Activated gamma-delta T cell treated with anti-CD3 and anti-CD28 coated beads, Interleukin-2, amount 50 U/mL, for 16 hours (primary cell): ENCODE data around the gene FRMD3.

Experiments used
- DNase-seq: peaks from one replicate; pipeline ENCODE4 v3.0.0-alpha.2; 2020; ENCODE audit warnings: low read depth

FRMD3 gene

DNA sequence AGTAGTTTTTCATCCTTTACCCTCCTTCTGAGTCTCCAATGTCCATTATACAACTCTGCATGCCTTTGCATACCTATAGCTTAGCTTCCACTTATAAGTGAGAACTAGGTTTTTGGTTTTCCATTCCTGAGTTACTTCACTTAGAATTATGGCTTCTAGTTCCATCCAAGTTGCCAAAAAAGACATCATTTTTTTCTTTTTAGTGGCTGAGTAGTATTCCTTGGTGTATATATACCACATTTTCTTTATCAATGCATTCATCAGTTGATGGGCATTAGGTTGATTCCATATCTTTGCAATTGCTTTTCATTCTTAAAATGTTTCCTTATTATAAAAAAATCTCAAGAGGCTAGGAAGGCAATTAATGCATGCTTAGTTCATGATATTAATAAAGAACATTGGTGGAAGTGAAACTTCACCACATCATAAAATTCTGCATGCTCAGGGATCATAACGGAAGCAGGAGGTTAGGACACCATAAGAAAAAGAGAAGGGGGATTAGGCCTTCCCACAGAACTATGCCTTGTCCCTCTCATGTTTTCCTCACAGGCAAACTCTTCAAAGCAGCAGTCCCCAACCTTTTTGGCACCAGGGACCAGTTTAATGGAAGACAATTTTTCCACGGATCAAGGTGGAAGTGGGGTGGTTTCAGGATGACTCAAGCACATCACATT, 105.2 kb downstream of the FRMD3 start:
- DNase-seq: no peak

DNA sequence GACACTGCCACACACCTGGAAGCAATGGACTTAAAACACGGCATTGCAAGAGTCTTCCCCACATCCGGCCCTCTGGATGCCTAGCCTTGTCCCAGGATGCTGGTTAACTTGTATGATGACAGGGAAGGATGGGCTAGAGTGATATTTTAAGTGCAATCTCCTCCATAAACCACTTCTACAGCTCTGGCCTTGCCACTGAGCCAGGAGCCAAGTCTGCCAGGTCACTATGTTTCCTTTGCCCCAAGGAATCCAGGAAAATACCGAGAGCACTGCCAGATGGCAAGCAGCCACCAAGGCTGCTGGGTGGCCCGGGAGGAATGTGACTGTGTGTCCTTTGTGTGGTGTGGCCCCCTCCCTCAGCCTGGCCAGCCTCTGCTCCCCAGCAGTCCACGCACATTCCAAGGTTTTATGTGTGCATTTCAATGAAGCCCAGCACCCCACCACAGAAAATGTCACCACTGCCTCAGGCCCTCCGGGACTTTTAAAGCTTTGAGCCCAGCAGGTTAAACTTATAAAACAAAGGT, 106.0 kb downstream of the FRMD3 start:
- DNase-seq: no peak

DNA sequence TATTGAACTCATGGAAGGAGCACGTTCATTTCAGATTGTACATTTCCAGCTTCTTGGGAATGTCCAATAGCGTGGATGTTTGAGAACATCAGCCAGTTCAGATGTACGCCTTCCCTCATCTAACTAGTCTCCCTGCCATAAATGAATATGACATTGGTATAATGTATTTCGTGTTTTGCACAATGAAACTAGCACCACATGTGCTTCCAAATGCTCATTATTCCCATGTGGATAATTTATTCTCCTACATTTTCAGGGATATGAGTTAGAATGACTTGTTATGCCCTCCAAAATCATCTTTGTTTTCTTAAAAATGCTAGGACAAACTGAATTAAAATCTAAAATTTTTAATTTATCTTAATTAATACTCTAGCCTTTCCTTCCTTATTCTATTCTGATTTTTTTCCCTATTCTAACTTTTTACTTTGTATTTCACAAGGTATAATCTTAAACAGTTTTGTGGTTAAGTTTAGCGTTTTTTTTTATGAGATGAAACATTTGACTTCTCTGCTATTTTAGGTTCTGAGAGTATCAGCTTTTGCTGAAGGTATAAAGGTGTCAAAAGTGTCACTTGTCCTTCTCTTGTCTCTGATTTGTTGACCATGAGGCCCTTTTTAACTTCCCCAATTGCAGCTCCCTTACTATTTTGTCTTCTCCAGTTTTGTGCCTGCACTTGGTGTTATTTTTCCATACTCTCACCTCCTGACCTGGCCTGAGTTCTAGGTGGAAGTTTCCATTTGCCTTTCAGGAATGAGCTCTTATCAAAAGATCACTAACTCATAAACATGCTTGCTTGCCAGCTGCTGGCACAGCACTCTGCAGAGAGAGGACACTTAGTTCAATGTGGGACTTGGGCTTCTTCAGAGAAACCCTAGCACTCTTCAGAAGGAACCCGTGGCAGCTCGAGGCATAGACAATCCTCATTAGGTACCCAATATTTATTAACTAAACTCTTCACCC, 106.8 kb downstream of the FRMD3 start:
- DNase-seq: no peak

DNA sequence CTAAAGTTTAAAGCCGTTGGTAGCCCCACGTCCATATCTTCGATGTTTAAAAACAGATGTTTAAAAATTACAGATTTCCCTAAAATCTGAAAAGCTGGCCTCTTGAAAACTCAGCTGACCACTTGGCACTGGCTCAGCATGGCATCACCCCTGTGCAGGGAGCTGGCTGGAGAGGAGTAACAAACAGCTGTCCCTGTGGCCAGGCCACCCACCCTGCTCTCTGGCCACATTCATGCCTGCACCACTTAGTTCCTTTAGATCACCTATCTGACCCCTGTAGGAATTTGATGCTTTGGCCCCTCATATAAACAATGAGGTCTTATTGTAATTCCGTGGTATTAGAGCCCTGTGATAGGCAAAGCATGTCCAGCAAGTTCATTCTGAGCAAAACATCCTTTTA, 107.5 kb downstream of the FRMD3 start:
- DNase-seq: no peak

DNA sequence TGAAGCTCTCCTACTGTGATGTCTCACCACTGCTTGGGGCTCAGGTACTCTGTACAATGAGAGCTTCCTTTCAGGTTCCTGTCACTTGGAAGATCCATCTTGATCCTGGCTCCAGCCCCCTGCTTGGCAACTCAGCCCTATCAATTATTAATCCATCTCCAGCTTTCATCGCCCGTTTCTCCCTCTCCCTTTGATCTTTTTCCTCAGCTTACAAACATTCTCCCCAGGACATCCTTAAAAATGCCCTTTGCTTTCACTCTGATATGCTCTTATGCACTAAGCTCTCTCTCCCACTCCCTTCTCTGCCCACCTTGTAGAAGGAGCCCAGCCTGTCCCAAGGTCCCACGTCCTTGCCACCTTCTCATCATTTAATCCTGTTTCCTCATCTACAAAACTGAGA, 109.0 kb downstream of the FRMD3 start:
- DNase-seq: no peak

DNA sequence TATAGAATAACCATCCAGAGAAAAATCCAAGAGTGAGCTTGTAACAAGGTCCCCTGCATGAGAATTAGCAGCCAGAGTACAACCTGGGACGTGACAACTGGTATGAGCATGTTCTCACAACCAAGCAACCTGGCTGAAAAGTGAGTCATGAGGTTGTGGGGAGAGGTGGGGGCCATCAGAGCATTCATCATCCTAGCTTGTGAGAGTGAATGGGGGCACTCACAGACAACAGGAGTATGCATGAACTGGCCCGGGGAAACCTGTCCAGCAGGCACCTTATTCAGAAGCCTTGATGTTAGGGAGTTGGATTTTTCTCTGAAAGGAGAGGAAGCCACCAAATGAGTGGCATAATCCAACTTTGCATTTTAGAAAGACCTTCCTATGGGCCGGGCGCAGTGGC, 113.0 kb downstream of the FRMD3 start:
- no peak for DNase-seq

DNA sequence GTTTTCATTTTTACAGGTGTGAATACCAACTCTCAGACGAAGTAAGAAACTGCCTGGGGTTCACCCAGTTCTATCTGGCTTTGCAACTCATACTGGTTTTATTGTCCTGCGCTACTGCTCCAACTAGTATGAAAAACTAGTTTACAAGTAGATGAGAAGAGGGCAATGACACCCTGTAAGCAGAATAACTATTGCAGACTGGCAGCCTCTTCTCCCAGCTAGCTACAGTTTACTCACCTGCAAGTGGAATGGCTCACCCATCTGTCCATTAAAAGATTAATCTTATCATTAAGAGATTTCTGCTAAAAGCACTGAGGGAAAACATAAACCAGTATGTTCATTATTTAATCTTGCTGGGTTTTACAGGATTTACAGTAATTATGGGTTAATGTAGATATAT, 113.4 kb downstream of the FRMD3 start:
- DNase-seq: no peak

DNA sequence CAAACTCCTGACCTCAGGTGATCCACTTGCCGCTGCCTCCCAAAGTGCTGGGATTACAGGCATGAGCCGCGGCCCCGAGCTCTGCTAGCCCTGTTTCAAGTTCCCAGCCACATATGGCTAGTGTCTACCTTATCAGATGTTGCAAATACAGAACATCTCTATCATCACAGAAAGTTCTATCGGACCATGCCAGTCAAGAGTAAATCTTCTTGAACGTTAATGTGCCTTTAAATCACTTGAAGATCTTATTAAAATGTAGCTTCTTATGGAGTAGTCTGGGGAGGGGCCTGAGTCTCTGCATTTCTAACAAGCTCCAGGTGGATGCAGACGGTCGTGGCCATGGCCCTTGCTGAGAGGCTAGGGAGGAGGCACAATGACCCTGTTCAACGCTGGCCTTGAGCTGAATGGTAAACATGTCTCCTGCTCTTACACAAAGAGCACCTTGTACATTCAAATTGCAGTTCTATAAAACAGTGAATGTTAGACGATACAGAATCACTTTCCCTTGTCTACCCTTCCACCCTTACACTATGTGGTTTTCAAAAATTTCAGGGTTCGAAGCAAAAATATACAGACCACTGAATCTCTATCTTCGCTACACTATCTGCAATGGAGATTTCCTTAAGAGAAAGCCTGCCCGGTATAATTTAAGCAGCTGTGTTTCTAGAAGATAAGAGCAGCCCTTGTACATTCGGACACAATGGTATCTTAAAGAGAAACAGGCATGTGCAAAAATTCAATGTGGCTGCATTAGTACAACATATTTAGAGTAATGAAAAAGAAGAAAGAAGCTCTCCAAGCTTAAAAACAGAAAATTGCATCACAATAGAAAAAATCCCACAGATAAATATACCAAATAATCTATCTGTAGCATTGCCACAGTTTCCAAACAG, 114.1 kb downstream of the FRMD3 start:
- DNase-seq: no peak

DNA sequence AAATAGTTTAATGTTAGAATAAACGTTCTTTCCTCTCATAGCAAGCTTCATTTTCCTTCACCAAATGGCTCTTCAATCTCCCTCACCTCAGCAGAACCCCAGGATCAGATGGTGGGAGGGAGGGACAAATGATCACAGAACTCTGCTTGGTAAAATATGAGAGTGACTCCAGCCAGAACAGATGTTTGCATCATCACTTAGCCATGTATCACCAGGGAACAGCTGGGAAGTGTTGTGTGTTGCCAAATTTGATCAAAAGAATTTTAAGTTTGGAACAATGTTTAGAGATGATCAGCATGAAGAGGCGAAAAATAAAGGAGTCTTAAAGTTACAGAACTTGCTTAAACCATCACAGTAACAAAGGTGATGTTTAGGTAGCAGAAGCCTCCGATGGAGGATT, 115.7 kb downstream of the FRMD3 start:
- DNase-seq: no peak

DNA sequence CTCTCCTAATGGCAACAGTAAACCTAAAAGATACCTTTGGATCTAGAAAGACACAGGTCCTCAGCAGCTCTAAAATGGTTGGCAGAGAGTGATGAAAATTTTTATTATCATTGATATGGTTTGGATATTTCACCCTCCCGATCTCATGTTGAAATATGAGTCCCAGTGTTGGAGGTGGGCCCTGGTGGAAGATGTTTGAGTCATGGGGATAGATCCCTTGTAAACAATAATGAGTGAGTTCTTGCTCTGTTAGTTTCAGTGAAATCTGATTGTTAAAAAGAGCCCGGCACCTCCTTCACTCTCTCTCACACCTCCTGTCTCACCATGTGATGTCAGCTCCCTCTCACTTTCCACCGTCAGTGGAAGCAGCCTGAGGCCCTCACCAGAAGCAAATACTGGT, 117.7 kb downstream of the FRMD3 start:
- DNase-seq: no peak

DNA sequence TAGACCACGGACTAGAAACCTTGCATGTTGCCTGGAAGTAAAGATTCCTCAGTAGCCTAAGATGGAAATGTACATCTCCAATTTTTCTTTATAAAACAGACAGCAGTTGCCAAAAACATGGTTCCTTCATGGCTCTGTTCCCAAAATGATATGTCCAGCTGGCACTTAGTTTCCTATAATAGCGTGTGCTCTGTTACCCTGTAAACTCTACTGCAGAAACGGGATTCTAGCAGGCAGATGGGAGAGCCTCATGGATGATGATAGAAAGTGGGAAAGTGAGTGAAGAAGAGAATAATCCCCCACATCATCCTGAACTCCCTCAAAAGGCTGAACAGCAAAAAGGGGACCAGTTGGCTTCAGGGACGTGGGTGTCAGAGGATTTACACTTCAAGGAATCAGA, 118.2 kb downstream of the FRMD3 start:
- no peak for DNase-seq

DNA sequence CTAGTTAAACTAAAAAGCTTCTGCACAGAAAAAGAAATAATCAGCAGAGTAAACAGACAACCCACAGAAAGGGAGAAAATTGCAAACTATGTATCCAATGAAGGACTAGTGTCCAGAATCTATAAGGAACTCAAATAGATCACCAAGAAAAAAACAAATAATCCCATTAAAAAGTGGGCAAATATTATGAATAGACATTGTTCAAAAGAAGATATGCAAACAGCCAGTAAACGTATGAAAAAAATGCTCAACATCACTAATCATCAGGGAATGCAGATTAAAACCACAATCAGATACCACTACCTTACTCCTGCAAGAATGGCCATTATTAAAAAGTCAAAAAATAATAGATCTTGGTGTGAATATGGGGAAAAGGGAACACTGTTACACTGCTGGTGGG, 119.9 kb downstream of the FRMD3 start:
- DNase-seq: no peak

DNA sequence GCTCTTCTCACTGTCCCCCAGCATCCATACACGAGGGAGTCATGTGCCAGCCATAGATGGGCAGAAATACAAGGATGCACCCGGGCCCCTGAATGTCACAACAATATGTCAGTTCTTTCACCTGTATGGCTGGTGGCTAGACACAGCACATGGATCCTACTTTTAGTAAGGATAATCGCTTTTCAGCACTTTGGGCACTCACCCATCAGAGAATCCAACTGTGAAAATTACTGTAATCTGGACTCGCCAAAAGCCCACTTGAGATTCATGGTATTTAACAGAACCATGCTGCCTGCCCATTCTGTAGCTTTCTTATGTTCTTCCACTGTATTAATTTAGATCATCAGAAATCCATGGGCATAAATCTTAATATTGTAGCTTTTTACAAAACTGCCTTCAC, 124.8 kb downstream of the FRMD3 start:
- no peak for DNase-seq

DNA sequence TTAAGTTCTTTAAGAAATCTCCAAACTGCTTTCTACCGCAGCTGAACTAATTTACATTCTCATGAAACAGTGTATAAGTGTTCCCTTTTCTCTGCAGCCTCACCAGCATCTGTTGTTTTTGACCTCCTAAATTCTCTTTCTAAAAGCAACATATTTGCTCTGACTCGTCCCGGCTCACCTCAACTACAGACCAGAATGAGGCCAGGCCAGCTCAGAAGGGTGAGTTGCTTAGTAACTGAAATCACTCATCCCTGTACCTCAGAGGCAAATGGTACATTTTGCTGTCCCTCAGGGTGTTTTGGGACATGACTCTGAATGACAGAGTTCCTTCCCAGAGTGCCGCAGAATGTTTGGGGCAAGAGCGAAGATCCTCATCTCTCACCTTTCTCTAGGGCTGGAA, 127.5 kb downstream of the FRMD3 start:
- no peak for DNase-seq

DNA sequence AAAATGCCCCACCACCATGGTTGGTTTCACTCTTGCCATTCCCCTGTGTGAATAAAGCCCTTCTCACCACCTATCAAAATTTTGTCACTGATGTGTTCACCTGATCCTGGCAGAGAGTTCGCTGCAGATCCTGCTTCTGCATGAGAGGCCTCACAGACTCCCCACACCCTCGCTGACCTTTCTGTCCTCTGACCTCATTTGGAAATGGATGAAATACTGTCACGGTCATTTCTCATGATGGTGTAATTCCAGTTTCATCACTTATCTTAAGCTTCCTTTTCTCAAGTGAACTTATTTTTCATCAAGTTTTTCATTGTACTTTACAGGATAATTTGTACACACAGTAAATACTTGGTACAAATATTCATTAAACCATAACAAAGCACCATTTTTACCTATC, 131.3 kb downstream of the FRMD3 start:
- no peak for DNase-seq

DNA sequence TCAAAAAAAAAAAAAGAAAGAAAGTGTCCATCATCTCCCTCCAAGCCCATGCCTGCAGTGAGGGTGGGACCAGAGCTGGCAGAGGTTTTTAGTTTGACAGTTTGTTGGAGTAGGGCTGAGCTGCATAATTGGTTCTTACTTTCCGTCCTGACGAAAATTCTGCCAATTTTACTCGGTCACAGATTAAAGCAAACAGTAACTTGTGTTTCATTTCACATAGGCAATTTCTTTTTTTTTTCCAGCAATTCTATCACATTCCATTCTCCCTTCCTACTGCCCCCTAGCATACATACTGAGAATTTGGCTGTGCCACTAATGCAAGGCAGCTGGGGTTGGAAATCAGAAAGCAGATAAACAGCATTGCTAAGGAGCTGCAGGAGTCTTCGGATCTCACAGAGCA, 132.4 kb downstream of the FRMD3 start:
- DNase-seq: no peak

DNA sequence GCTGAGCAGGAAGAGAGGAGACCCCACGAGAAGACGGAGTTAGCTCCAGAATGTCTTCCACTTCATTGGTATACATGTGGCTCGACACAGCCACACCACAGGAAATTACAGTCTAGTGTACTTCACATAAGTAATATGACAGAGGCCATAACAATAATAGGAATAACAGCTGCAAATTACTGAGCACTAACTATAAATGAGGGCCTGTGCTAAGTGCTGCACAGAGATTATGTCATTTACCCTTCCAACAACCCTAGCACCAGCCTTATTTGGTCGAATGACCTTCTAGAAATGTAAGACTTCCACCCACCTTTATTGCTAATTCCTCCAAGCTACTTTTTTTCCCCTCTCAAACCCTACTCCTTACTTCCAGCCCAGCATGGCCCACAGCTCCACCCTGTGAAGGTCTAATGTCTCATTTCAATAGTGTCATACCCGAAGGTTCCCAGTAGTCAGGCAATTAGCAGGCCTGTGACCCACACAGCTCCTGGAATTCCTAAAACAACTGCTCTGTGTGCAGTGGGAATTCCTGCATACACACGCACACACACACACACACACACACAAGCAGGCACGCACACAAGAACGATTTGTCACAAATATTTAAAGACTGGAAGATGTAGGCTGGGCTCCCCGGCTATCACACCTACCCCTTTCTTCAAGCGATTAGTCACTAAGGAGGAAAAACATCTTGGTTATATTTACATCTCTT, 134.5 kb downstream of the FRMD3 start:
- DNase-seq: no peak

DNA sequence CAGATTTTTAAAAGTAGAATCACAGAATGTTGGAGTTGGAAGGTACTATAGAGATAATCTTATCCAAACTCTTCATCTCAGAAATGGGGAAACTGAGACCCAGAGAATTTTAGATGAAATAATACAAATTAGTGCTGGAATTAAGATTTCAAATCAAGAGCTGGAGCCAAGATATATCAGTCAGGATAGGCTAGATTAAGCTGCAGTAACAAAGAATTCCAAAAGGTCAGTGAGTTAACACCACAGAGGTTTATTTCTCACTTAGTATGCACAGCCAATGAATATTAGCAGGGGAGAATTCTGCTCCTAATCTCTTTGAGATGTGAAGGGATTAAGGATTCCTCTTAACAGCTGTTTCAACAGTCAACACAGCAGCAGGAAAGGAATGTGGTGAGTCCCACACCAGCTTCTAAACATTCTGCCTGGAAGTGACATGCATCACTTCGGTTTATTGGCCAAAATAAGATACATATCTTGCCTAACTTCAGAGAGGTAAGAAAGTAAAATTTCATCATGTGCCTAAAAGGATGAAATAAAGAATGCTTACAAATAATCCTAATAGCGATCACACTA, 136.8 kb downstream of the FRMD3 start:
- no peak for DNase-seq

DNA sequence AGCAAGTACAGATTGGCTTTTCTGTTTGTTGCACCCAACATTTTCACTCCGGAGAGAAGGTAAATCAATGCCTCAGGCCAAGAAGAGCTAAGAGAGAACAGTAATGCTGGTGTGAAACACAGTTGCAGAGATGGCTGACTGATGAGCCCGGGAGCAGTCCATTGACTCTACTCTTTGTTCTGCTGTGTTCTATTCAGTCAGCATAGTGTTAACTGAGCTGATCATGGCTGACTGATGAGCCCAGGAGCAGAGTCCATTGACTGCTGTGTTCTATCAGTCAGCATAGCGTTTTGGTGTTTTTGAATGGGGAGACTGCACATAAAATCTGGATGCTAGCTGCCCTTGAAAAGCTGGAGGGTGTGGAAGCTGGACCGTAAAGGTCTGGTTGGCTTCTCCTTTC, 141.4 kb downstream of the FRMD3 start:
- no peak for DNase-seq

DNA sequence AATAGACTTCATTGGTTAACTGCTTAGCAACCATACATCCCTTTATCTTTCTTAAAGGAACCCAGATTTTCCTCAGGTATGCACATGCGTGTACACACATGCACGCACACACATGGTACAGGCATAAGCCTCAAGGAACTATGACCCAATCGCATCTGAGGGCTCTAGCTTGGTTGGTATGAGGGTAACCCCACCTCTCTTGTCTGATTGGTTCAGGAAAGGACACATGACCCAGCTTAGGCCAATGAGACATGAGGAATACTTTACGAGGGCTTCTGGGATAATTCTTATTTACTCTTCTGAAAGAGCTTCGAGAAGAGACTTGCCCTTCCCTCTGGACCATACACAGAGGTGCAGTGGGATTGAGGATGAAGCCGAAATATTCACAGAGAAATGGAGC, 141.9 kb downstream of the FRMD3 start:
- DNase-seq: no peak

DNA sequence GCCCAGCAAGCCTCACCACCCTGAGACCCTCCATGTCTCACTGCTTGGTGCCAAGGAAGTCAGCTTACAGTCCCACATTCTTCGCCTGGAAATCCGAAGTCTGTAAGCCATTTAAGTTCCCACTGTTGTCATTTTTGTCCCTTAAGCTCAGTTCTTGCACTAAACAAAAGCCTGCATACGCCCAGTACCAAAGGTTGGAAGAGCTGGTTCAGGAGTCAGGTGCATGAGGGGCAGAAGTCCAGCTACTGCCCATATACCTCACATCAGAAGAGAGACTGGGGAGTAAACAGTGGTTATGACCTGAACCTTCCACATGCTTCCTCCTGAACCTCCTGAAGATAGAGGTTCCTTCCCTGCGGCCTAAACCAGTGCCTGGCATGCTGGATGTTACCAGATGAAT, 146.0 kb downstream of the FRMD3 start:
- no peak for DNase-seq
